NCI-H82 (cell line): ENCODE measurements around the gene SCAMP4.

Experiments used
- DNase-seq: peaks from one replicate; lab custom pipeline; 2025; lab: John Stamatoyannopoulos, UW

The SCAMP4 gene

DNA sequence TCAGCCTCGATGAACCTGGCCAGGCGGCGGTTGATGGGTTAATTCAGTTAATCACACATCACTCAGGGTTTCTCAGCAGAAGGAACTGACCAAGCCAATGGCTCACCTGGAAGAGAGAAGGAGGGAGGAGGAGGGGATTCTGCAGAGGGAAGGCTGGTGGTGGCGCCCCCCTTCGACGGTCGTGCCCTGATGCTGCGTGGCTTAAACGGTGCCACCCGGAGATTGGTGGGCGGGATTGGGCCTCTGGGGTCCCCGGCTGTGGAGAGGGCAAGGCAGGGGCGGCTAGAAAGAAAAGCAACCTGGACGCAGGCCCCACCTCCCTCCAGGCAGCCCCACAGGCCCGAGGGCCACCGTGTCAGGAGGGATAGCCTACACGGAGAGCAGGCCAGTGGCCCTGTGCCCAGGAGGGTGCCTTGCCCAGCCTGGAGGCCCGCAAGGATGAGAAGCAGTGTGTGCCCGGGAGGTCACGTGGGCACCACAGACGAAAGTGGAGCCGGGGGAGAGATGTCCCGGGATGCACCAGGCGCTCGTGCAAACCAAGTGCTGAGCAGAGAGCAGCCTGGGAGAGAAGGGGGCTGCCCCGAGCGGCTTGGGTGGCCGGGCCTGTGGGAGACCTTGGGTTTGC, 51.8 kb downstream of the SCAMP4 start:
- no peak for DNase-seq

DNA sequence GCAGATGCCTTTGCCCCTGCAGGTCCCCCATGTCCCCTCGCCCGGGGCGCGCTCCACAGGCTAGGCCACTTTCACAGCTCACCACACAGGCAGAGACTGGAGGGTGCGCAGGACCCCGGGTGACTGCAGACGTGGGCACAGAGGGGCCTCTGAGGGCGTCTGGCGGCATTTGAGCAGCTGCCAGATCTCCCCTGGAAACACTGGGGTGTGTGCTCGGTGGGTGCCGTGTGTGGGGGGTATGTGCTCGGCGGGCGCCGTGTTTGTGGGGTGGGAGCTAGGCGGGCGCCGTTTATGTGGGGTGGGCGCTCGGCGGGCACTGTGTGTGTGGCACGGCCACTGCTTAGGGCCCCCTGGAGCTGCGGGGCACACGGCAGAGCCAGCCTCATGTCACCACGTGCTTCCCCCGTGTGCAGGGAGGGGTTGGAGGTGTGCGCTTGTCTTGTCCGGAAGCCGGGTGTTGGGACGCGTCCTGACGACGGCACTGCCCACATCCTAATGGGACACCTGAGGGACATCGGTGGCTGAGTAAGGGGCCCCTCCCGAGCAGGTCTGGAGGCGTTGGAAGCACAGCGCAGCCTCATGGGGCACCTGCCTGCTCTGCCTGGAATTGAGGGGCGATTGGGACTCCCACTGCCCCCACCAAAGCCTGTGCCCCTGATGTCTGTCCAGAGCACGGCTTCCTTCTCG, 52.5 kb downstream of the SCAMP4 start:
- no peak for DNase-seq

DNA sequence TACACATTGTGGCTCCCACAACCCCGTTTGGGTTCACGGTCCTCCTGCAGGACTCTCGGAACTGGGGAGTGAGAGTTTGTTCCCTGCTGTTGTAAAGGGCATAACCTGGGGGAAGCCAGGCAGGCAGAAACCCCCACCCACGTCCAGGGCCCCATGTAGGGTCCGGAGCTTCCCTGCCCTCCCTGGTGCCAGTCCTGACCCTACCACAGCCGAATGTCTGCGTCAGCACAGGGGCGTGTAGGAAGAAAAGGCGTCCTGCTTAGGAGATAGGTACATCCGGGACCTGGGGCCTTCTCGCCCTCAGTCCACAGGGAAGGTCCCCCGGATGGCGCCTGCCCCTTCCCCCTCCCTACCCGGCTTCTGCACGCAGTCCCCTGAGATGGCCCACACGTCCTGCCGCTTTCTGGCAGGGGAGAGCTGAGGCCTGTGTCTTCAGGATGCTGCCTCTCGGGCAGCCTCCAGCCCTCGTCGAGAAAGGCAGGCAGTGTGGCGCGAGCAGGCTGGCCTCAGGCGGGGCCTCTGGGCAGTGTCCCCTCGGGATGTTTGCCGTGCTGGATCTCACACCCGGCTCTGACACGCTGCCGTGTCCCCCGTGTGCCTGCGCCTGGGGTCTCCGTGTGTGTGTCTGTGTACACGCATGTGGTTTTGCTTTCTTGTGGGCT, 54.9 kb downstream of the SCAMP4 start:
- no peak for DNase-seq

DNA sequence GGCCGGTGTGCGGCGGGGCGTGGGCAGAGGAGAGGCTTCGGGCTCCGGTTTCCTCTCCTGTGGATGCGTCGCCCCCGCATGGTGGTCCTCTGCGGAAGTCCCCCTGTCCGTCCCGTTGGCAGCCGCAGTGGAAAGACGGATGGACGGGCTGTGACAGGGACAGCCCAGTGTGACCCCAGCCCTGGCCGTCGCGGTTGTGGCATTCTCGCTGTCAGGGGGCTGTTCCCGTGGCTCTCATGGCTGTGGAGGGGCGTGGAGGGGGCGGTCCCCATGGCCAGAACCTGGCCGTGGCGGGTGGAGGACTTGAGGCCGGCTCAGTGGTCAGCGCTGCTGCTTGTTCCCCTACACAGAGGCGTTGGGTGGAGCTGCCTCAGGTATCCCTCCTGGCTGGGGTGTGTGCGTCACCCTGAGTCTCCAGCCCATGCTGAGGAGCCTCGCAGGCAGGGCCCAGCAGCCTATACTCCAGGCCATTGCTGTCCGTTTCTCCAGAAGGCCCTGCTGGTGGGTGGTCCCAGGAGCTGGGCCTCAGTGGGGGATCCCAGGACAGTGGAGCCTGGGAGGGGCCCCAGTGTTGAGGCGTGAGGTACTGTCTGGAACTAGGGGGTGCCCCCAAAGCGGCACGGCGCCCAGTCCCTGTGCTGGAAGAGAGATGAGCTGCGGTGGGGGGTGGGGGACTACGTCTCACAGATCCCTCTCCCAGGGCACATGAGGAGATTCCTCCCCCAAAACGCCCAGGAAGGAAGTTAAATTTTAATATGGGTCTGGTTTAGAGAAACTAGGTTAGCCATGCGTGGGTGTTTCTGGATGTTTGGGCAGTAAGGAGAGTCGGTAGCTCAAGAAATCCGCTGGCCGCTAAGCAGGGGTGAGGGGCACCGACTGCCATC, 56.0 kb downstream of the SCAMP4 start:
- DNase-seq: no peak

DNA sequence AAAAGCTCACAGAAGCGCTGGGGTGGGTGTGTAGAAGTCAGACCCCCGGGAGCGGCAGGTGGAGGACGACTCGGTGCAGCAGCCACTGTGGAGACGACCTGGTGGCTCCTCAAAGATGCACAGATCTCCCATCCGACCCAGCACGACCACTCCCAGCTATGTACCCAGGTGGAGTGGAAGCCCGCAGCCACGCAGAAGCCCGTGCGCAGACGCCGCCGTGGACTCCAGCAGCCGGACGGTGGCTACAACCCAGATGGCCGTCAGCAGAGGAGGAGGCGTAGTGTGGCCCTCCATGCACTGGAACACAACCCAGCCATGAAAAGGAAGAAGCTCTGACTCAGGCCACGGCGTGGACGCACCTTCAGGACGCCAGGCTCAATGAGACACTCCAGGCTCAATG, 57.5 kb downstream of the SCAMP4 start:
- DNase-seq: no peak

DNA sequence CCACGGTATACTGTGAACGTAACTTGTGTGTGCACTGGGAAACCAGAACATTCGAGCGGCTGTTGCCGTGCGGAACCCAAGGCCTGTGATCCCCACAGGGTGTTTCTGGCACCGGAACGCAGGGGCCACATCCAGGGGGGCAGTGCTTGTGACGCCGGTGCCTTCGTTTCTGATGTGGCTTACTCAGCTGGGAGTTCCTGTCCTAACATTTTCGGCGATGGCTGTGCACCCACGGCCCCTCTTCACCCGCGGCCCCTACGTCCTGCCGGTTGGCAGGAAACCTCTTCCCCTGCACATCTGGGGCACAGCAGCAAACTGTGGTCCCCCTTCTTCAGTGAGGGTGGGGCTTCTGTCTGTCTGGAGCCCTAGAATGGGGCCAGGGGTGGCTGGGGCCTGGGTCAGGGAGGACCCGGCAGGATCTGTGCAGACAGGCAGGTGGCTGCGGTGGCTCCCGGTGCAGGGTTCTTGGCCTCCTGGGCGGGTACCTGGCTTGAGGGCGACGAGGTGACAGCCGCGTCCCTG, 61.9 kb downstream of the SCAMP4 start:
- no peak for DNase-seq

DNA sequence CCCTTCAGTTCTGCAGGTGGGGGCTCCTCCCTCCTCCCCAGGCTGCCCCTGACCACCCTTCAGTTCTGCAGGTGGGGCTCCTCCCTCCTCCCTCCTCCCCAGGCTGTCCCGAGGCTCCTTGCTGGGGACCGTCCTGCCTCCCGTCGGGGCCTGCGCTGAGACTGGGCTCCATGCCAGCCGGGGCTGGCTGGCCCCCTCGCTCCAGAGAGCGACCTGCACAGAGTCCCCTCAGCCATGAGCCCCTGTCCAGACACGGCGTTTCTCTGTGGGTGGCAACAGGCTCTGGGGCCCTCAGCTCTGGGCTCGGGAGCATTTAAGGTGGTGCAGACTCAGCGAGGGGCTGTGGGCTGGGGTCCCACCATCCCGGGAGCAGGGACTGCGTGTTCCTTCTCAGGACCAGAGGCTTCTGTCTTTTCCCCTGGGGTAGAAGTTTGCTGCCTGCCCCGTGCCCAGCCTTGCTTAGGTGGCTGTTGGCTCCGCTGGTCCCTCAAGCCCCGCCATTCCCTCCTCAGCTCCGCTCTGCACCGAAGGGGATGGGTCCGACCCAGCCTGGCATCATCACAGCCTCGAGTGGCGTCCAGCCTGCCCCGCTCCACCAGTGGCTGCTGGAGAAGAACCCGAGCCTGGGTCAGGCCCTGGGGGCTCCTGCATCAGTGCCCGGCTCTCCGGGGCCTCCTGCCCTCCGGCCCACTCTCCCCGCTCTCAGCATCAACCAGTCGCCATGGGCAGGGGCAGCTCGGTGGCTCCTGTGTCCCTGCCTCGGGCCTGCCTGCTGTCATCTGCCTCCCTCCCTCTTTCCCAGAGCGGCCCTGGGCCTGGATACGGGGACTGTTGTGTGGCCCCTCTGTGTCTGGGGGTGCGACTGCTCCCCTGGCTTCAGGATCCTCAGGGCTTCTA, 63.3 kb downstream of the SCAMP4 start:
- DNase-seq: no peak

DNA sequence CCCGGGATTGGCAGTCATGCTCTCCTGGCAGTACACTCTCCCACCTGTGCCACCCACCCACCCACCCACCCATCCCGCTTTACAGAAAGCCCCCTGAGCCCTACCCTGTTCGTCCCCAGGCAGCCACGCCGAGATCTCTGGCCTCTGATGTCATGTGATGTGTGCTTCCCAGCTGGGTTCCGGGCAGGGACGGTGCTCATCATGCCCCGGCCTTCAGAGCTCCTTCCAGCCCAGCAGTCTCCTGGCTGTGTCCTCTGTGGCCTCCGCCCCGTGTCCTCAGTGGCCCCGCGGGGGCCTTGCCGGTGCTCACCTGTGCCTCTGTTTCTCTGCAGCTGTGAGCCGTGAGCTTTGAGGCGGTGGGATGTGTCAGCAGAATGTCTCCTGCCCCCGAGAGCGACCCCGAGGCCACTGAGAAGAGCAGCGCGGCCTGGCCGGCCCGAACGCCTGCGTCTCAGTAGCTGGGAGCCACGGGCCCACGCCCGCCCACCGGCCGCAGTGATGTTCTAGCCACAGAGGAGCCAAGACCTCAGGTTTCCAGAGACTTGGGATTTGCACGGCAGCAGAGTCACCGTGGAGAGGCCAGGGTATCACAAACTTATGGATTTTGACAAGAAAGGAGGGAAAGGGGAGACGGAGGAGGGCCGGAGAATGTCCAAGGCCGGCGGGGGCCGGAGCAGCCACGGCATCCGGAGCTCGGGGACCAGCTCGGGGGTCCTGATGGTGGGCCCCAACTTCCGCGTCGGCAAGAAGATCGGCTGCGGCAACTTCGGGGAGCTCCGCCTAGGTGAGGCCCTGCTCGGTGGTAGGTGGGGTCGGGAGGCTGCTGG, 64.2 kb downstream of the SCAMP4 start:
- no peak for DNase-seq

DNA sequence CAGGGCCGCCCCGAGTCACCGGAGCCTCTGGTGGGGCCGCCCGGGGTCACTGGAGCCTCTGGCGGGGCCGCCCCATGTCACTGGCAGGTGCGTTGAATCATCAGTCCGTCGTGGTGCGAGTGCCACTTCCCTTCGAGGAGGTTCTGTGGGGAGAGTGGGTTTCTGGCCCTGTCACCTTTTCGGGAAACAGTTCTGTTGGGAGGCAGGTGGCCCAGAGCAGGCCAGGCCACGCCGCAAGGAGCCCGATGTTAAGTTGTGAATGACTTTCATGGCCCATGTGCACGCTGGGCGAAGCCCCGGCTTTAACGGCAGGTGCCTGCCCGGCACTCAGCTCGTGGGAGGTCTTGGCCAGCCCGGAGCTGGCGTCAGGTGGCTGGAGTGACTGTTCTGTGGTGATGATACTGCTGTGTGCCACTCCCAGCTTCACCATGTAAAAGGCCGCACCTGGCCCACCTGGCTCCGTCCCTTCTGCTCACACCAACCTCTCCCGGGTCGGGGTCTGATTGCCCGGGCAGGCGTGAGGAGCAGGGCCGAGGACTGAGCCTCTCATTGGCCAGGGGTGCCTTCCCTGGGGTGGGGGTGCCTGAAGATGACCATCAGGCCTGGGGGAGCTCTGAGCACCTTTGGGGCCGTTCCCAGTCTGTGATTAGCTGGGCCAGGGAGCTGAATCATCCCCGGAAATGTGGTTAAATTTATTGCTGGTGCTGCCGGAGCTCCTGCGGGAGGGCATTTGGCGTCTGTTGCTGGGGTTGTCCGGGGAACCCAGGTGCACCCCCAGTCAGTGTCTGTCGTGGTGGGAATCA, 65.0 kb downstream of the SCAMP4 start:
- no peak for DNase-seq

DNA sequence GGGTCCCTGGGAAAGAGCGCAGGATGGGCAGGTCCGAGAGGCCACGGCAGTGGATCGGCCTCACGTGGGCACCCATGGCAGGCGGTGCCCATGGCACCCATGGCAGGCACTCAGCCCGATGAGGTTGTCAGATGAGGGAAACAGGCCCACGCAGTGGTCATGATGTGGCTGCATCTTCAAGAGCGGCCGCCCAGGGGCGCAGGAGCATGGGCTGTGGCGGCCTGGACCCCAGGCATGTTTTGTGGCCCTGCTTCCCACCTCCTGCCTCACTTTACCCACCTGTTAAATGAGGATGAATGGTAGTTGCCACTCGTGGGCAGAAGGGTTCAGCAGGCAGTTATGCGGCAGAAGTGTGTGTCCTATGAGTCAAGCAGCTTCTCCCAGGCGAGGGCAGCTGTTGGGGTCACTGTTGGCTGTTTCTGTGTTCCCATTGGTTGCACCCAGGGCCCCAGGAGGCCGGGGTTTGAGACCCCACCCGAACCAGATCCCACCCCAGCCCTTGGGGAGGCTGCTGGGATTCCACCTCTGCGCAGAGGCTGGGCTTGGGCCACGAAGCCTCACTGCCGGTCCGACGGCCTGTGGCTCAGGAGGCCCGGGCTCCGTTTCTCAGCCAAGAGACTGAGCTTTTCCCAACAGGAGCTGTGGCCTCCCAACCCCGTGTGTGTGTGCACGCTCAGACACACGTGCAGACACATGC, 65.8 kb downstream of the SCAMP4 start:
- no peak for DNase-seq

DNA sequence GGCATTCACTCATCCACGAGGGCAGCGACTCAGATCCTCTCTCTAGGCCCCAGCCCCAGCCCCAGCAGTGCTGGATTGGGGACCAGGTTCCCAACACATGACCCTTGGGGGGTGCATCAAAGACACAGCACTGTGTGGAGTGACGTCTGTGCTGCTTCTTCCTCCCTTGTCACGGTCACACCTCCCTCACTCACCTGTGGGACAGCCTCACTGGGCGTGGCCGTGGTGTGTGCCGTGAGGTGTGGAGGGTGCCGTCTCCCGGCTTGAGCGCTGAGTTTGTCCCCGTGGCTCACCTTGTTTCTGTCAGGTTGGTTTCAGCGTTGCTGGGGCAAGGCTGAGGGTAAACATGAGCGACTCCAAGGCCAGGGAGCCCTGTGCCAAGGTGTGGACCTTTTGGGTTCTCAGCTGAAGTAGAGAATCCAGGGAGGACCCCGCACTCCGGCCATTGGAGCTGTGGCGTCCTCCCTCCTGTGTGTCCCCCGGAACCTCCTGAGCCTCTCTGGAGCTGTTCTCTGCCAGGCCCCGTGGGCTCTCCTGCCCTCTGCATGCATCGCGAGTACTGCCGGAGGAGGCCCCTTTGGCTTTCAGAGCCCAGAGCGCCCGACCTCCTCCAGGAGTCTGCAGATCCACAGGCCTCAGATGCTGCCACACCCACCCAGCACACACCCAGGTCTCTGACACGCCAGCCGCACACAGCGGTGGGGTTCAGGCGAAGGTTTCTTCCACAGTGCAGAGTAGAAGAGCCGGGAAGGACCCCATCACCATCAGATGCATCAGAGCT, 69.4 kb downstream of the SCAMP4 start:
- DNase-seq: no peak

DNA sequence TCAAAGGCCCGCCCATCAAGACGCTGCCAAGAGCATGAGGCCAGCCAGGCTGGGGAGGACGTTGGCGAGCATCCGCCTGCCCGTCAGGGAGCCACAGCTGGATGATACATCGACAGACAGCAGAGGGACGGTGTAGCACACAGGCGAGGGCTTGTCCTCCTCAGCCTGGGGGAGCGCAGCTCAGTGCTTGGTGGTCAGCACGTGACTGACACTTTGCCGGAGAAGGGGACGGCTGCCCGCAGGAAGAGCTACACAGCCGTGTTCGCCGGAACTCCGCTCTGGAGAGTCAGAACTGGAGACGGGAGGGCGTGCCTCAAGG, 69.9 kb downstream of the SCAMP4 start:
- DNase-seq: no peak
